ENCODE results near the gene GPANK1.

GPANK1 gene

GRCh38 chr6:31617010-31617409, 47.8 kb downstream of the GPANK1 start:
- DNase-seq (ENCODE audit: low read depth), result no peak

GRCh38 chr6:31615748-31616147, 49.0 kb downstream of the GPANK1 start:
- DNase-seq (ENCODE audit: low read depth), result no peak

DNA sequence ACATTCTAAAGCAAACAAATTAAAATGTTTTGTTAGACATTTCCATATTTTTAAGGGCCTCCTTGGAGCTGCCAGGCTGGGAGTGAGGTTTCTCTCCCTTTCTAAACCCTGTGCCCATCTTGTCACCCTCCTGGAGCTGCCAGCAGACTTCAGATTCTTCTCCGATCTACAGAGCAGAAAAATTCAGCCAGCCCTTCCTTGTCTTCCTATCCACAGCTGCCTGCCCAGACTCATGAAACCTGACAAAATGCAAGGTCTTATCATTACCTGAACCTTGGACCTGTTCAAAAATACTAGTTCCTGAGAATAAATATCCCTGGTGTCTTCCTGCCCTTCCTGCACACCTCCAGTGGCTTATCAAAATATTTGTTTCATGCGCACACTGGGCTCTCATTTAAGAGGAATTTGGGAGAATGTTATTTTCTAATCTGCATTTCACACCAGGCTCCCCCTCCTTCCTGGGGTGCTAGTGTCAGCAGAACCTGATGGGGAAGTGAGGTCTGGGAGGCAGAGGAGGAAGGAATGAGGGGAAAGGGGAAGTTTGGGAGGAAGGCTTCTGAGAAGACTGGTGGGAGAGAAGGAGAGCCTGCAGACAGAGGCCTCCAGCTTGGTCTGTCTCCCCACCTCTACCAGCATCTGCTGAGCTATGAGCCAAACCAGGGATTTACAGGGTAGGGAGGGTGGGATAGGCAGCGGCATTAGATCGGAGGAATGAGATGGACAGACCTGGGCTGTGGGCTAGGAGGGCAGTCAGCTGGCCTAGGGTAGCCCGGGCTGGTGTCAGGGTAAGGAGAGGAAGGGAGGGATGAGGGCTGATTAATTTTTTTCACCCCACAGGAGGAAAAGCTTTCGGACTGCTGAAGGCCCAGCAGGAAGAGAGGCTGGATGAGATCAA, 49.9 kb downstream of the GPANK1 start, which contains the start of gene AIF1:
Gene AIF1, plus strand, starts transcription at position 551 of the 895 bp plus-strand sequence. Its CDS starts 96 bp downstream, at position 647.
- no peak for DNase-seq (ENCODE audit: low read depth)

GRCh38 chr6:31614075-31614619, 50.6 kb downstream of the GPANK1 start:
- no peak for DNase-seq (ENCODE audit: low read depth)

Data from stimulated activated CD8-positive, alpha-beta memory T cell treated with anti-CD3 and anti-CD28 coated beads, Interleukin-12 subunit alpha, Interleukin-12 subunit beta, amount 100 ng/mL, for 4 hours (primary cell).